Tibial nerve (tissue), 3 donors: ENCODE results near the gene BMPR1B.

Source experiments
- POLR2A ChIP-seq, 2 donors: fragments of 450-650 bp; IDR thresholded peaks; one replicate each; pipeline ENCODE4 v1.6.1; 2017; ENCODE audit warnings: antibody characterized with exemption in 2 of 2, mild to moderate bottlenecking in 2 of 2, moderate library complexity in 2 of 2
- TF ChIP-seq, protein P1 (sequence below), 5 experiments: fragments of 200-600 bp in 3 of 5; fragments of 450-650 bp in 2 of 5; sonication (generic) in 3 of 5; IDR thresholded peaks; one replicate each; pipeline ENCODE4 v1.5.1; 2016 to 2019; ENCODE audit warnings: antibody characterized with exemption in 5 of 5, mild to moderate bottlenecking in 3 of 5, moderate library complexity in 2 of 5

GRCh38 chr4:94887027-94887426 lies 129.3 kb downstream of the BMPR1B start:
- TF ChIP-seq POLR2A (IDR thresholded peaks at IDR 0.05), result no peak
- TF ChIP-seq, protein P1, sequence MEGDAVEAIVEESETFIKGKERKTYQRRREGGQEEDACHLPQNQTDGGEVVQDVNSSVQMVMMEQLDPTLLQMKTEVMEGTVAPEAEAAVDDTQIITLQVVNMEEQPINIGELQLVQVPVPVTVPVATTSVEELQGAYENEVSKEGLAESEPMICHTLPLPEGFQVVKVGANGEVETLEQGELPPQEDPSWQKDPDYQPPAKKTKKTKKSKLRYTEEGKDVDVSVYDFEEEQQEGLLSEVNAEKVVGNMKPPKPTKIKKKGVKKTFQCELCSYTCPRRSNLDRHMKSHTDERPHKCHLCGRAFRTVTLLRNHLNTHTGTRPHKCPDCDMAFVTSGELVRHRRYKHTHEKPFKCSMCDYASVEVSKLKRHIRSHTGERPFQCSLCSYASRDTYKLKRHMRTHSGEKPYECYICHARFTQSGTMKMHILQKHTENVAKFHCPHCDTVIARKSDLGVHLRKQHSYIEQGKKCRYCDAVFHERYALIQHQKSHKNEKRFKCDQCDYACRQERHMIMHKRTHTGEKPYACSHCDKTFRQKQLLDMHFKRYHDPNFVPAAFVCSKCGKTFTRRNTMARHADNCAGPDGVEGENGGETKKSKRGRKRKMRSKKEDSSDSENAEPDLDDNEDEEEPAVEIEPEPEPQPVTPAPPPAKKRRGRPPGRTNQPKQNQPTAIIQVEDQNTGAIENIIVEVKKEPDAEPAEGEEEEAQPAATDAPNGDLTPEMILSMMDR (IDR thresholded peaks at IDR 0.05), result no peak
